ENCODE measurements around the gene HMCN1.

GRCh38 chr1:186054932-186055331 lies 320.7 kb downstream of the HMCN1 start:
- no peak for TF ChIP-seq POLR2AphosphoS5 (IDR thresholded peaks at IDR 0.05)
- no peak for TF ChIP-seq POLR2A (IDR thresholded peaks at IDR 0.05)
- TF ChIP-seq CTCF (IDR thresholded peaks at IDR 0.05), result no peak

All from stomach (tissue), 4 donors.